Spinal cord (tissue), 10 donors: ENCODE results near the gene IMMP2L. TPM values are rescaled to one million over a fixed set of nuclear protein-coding genes. Genes with fewer than 3 reads are reported as not detected.

ENCODE experiments used
- DNase-seq, 6 donors: peaks; one replicate each; pipeline versions ENCODE4 v3.0.0 to v3.0.0-alpha.2; 2013 to 2015; ENCODE audit warnings: low spot score in 6 of 6, low read depth in 4 of 6
- H3K27ac ChIP-seq: one replicate; pipeline ENCODE4 v1.5.1; 2013; ENCODE audit warnings: low read depth, low read length, control low read depth
- H3K27me3 ChIP-seq: one replicate; pipeline ENCODE4 v1.6.1; 2013; ENCODE audit warnings: low read length; ENCODE audit not compliant: control insufficient read depth, insufficient read depth
- H3K36me3 ChIP-seq: one replicate; pipeline ENCODE4 v1.6.1; 2013; ENCODE audit warnings: low read length; ENCODE audit not compliant: control insufficient read depth, insufficient read depth
- H3K4me1 ChIP-seq: one replicate; pipeline ENCODE4 v1.6.1; 2013; ENCODE audit warnings: low read length; ENCODE audit not compliant: control insufficient read depth, insufficient read depth
- H3K4me3 ChIP-seq: one replicate; pipeline ENCODE4 v1.5.1; 2013; ENCODE audit warnings: low read depth, low read length, control low read depth
- H3K9me3 ChIP-seq: one replicate; pipeline ENCODE4 v1.6.1; 2013; ENCODE audit warnings: low read length; ENCODE audit not compliant: control insufficient read depth, insufficient read depth
- WGBS: methylation state at CpG from one replicate; pipeline ENCODE4 v1.1.5; 2013; ENCODE audit warnings: missing lambda C conversion rate; ENCODE audit not compliant: insufficient coverage; 5-methylcytosine and 5-hydroxymethylcytosine counted together
- polyA plus RNA-seq, 2 donors: library from polyadenylated mRNA; unstranded; fragments of 120-200 nt; gene quantifications; one replicate each; pipeline ENCODE4 v1.2.1, GENCODE V29; 2013; ENCODE audit not compliant: insufficient read length in 2 of 2
- total RNA-seq, 2 donors: library from RNA; depleted of rRNA in 1 of 2; stranded (reverse); fragments of 120-200 nt in 1 of 2; fragments of >200 nt in 1 of 2; gene quantifications; one replicate each; pipeline versions ENCODE4 v1.2.3 to v1.2.4, GENCODE V29; 2013 to 2014
- donor health status: healthy.

IMMP2L gene
- total and polyA plus RNA-seq, 4 donors = 14.8 to 26.8 (median 17.4) TPM

- no CpG with 5 or more reads among the region's 2 CpGs for WGBS
- Histone ChIP-seq H3K36me3 (no peaks in the 10 kb centered on the region), H3K27ac (no peak overlapping the region), H3K4me1 (no peaks in the 10 kb centered on the region), H3K4me3 (no peak overlapping the region), H3K27me3 (no peaks in the 10 kb centered on the region), H3K9me3 (no peaks in the 10 kb centered on the region)
- DNase-seq = no peak
Measured at GRCh38 chr7:110962374-110962773, 599.9 kb downstream of the IMMP2L start.

- no peak for DNase-seq
- Histone ChIP-seq H3K27ac (no peak overlapping the region), H3K27me3 (no peaks in the 10 kb centered on the region), H3K4me3 (no peak overlapping the region), H3K9me3 (no peaks in the 10 kb centered on the region), H3K4me1 (no peaks in the 10 kb centered on the region), H3K36me3 (no peaks in the 10 kb centered on the region)
Measured at GRCh38 chr7:110960811-110961210, 601.5 kb downstream of the IMMP2L start.

GRCh38 chr7:110948280-110948679 lies 614.0 kb downstream of the IMMP2L start:
- H3K4me1 ChIP-seq = no peaks in the 10 kb centered on the region
- H3K27ac ChIP-seq = no peak overlapping the region
- H3K36me3 ChIP-seq = no peaks in the 10 kb centered on the region
- no peak for DNase-seq
- H3K27me3 ChIP-seq = no peaks in the 10 kb centered on the region
- H3K9me3 ChIP-seq = no peaks in the 10 kb centered on the region
- no peak overlapping the region for H3K4me3 ChIP-seq

- no peaks in the 10 kb centered on the region for H3K27me3 ChIP-seq
- H3K9me3 ChIP-seq = no peaks in the 10 kb centered on the region
- H3K36me3 ChIP-seq = no peaks in the 10 kb centered on the region
- no peak overlapping the region for H3K27ac ChIP-seq
- 100% methylated on average over 1 of the region's 3 CpGs for WGBS
- H3K4me3 ChIP-seq = no peak overlapping the region
- no peak for DNase-seq
- H3K4me1 ChIP-seq = no peaks in the 10 kb centered on the region
Measured at GRCh38 chr7:110947408-110947807, 614.9 kb downstream of the IMMP2L start.

- Histone ChIP-seq H3K27me3 (no peaks in the 10 kb centered on the region), H3K36me3 (no peaks in the 10 kb centered on the region), H3K4me1 (no peaks in the 10 kb centered on the region), H3K9me3 (no peaks in the 10 kb centered on the region), H3K27ac (no peak overlapping the region), H3K4me3 (no peak overlapping the region)
- no peak for DNase-seq
- WGBS = 72% methylated on average over 6 of the region's 9 CpGs
Measured at GRCh38 chr7:110944966-110945644, 617.2 kb downstream of the IMMP2L start.

- Histone ChIP-seq H3K27me3 (no peaks in the 10 kb centered on the region), H3K27ac (no peak overlapping the region), H3K36me3 (no peaks in the 10 kb centered on the region), H3K4me3 (no peak overlapping the region), H3K4me1 (no peaks in the 10 kb centered on the region), H3K9me3 (no peaks in the 10 kb centered on the region)
- no CpG with 5 or more reads among the region's 7 CpGs for WGBS
- no peak for DNase-seq
Measured at GRCh38 chr7:110944448-110944847, 617.8 kb downstream of the IMMP2L start.

GRCh38 chr7:110943701-110944345 lies 618.5 kb downstream of the IMMP2L start:
- no peaks in the 10 kb centered on the region for H3K9me3 ChIP-seq
- WGBS = 100% methylated on average over 2 of the region's 4 CpGs
- peak in 1 of 6 donors; percentile 26 for DNase-seq
- H3K27ac ChIP-seq = no peak overlapping the region
- H3K27me3 ChIP-seq = no peaks in the 10 kb centered on the region
- H3K36me3 ChIP-seq = no peaks in the 10 kb centered on the region
- no peaks in the 10 kb centered on the region for H3K4me1 ChIP-seq
- H3K4me3 ChIP-seq = no peak overlapping the region

GRCh38 chr7:110941385-110941784 lies 620.9 kb downstream of the IMMP2L start:
- no peak overlapping the region for H3K27ac ChIP-seq
- no peaks in the 10 kb centered on the region for H3K4me1 ChIP-seq
- no peaks in the 10 kb centered on the region for H3K27me3 ChIP-seq
- DNase-seq = peak in 1 of 6 donors; percentile 39
- no peaks in the 10 kb centered on the region for H3K36me3 ChIP-seq
- no CpG with 5 or more reads among the region's 3 CpGs for WGBS
- no peaks in the 10 kb centered on the region for H3K9me3 ChIP-seq
- no peak overlapping the region for H3K4me3 ChIP-seq

- peak in 1 of 6 donors; percentile 48 for DNase-seq
- Histone ChIP-seq H3K4me3 (no peak overlapping the region), H3K27ac (no peak overlapping the region), H3K27me3 (no peaks in the 10 kb centered on the region), H3K4me1 (no peaks in the 10 kb centered on the region), H3K36me3 (no peaks in the 10 kb centered on the region), H3K9me3 (no peaks in the 10 kb centered on the region)
- no CpG with 5 or more reads among the region's 1 CpG for WGBS
Measured at GRCh38 chr7:110940756-110941155, 621.5 kb downstream of the IMMP2L start.

GRCh38 chr7:110938165-110938564 lies 624.1 kb downstream of the IMMP2L start:
- Histone ChIP-seq H3K9me3 (no peaks in the 10 kb centered on the region), H3K27me3 (no peaks in the 10 kb centered on the region), H3K27ac (no peak overlapping the region), H3K4me1 (no peaks in the 10 kb centered on the region), H3K36me3 (no peaks in the 10 kb centered on the region), H3K4me3 (no peak overlapping the region)
- WGBS = 100% methylated on average over 1 of the region's 1 CpG
- no peak for DNase-seq
